Activated B cell treated with CpG ODN at 0.5 μM for 24 hours (primary cell): ENCODE measurements around the gene PDLIM5. TPM values are rescaled to one million over a fixed set of nuclear protein-coding genes. Genes with fewer than 3 reads are reported as not detected.

Experiments used
- ATAC-seq: fragments of 200-7000 bp; cut with Tn5 transposase; one replicate; pipeline ENCODE4 v1.10.0; 2021; ENCODE audit warnings: low read depth, mild to moderate bottlenecking, moderate library complexity
- CTCF ChIA-PET: fragments of 350-600 bp; sonication (Branson Sonifier 250); formaldehyde crosslinking; loops from one replicate; lab custom pipeline; 2021; ENCODE audit warnings: antibody characterized with exemption; lab: Charles Lee
- POLR2A ChIA-PET: fragments of 350-600 bp; sonication (Branson Sonifier 250); formaldehyde crosslinking; loops from one replicate; lab custom pipeline; 2021; ENCODE audit warnings: antibody characterized with exemption; lab: Charles Lee
- DNase-seq: peaks from one replicate; pipeline ENCODE4 v3.0.0; 2022
- H3K27ac Mint-ChIP-seq: one replicate; pipeline ENCODE4 v1.8.0; 2020; ENCODE audit warnings: mixed read lengths
- H3K27me3 Mint-ChIP-seq: one replicate; pipeline ENCODE4 v1.8.0; 2021; ENCODE audit warnings: mixed read lengths
- H3K36me3 Mint-ChIP-seq: one replicate; pipeline ENCODE4 v1.8.0; 2021; ENCODE audit warnings: low read depth, mixed read lengths
- H3K4me1 Mint-ChIP-seq: one replicate; pipeline ENCODE4 v1.8.0; 2021; ENCODE audit warnings: mixed read lengths
- H3K4me3 Mint-ChIP-seq: one replicate; pipeline ENCODE4 v1.8.0; 2020; ENCODE audit warnings: mild to moderate bottlenecking, mixed read lengths
- H3K9me3 Mint-ChIP-seq: one replicate; pipeline ENCODE4 v1.8.0; 2020; ENCODE audit warnings: mixed read lengths
- intact Hi-C: fragments of 100-400 bp; cut with micrococcal nuclease; formaldehyde crosslinking; loops from one replicate; pipeline ENCODE4 v1.15.1; 2024
- total RNA-seq: library from RNA; stranded (reverse); gene quantifications from 2 replicates; pipeline ENCODE4 v1.2.3, GENCODE V29; 2022
- TF ChIP-seq, protein P1 (sequence below): fragments of 200-600 bp; IDR thresholded peaks from one replicate; pipeline ENCODE4 v1.8.0; 2022; ENCODE audit warnings: antibody characterized with exemption, mild to moderate bottlenecking

PDLIM5 gene
- total RNA-seq, 1 donor from 2014 or later, result 36.5 TPM

DNA sequence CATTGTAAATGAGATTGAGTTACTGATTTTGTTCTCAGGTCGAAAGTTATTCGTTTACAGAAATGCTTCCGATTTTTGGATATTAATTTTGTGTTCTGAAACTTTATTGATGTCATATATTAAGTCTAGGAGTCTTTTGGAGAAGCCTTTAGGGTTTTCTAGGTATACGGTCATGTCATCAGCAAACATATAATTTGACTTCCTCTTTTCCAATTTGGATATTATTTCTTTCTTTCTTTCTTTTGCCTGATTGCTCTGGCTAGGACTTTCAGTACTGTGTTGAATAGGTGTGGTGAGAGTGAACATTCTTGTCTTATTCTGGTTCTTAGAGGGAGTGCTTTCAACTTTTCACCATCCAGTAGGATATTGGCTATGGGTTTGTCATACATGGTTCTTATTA lies 35.4 kb upstream of the PDLIM5 start:
- Mint-ChIP-seq H3K36me3 (no peaks in the 10 kb centered on the region), H3K9me3 (peaks cover 1% of the 10 kb centered on the region), H3K4me1 (no peaks in the 10 kb centered on the region), H3K27ac (no peak overlapping the region), H3K27me3 (peaks cover 31% of the 10 kb centered on the region), H3K4me3 (no peak overlapping the region)
- POLR2A ChIA-PET, result no interaction called here
- no peak for DNase-seq
- intact Hi-C loops, result no loop called here
- ATAC-seq, result no peak
- TF ChIP-seq, protein P1, sequence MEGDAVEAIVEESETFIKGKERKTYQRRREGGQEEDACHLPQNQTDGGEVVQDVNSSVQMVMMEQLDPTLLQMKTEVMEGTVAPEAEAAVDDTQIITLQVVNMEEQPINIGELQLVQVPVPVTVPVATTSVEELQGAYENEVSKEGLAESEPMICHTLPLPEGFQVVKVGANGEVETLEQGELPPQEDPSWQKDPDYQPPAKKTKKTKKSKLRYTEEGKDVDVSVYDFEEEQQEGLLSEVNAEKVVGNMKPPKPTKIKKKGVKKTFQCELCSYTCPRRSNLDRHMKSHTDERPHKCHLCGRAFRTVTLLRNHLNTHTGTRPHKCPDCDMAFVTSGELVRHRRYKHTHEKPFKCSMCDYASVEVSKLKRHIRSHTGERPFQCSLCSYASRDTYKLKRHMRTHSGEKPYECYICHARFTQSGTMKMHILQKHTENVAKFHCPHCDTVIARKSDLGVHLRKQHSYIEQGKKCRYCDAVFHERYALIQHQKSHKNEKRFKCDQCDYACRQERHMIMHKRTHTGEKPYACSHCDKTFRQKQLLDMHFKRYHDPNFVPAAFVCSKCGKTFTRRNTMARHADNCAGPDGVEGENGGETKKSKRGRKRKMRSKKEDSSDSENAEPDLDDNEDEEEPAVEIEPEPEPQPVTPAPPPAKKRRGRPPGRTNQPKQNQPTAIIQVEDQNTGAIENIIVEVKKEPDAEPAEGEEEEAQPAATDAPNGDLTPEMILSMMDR, result no peak
- CTCF ChIA-PET, result no interaction called here

DNA sequence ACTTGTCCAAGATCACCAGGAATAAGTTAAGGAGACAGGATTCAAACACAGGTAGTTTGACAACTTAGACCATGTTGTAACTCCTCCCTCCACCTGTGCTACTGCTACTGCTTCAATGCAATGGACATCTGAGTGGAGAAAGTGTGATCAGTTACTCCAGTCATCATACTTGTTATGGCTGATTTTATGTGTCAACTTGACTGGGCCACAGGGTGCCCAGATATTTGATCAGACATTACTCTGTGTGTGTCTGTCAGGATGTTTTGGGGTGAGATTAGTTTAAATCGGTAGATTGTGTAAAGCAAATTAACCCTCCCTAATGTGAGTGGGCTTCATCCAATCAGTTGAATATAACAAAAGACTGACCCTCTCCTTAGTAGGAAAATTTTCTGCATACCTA lies 34.8 kb upstream of the PDLIM5 start:
- Mint-ChIP-seq H3K4me1 (no peaks in the 10 kb centered on the region), H3K36me3 (no peaks in the 10 kb centered on the region), H3K27ac (no peak overlapping the region), H3K9me3 (peaks cover 1% of the 10 kb centered on the region), H3K4me3 (no peak overlapping the region), H3K27me3 (peaks cover 32% of the 10 kb centered on the region)
- DNase-seq, result no peak
- no peak for ATAC-seq
- CTCF ChIA-PET, result no interaction called here
- intact Hi-C loops, result no loop called here
- TF ChIP-seq, protein P1, result no peak
- POLR2A ChIA-PET, result no interaction called here

DNA sequence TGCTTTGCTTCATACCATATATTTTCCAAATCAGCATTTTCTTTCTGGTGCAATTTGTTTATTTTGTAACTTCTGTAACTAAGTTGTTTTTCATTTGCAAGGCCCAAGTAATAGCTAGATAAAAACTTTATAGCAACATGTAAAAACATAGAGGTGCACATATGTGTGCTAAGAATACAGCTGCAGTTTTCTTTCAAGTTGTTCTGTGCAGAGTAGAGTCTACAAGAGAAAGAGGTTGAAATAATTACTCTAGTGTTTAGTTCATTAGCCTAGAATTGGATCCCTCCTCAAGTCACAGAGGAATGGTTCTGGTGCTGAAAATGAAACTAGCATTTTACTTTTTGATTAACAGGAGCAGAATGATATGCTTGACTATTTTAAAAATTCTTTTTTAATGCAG lies 32.2 kb upstream of the PDLIM5 start:
- no peak for DNase-seq
- Mint-ChIP-seq H3K4me1 (no peaks in the 10 kb centered on the region), H3K4me3 (no peak overlapping the region), H3K27me3 (peaks cover 14% of the 10 kb centered on the region), H3K9me3 (peaks cover 4% of the 10 kb centered on the region), H3K36me3 (no peaks in the 10 kb centered on the region), H3K27ac (no peak overlapping the region)
- ATAC-seq, result no peak
- ChIA-PET POLR2A (no interaction called here), CTCF (no interaction called here)
- intact Hi-C loops, result no loop called here
- TF ChIP-seq, protein P1, result no peak

DNA sequence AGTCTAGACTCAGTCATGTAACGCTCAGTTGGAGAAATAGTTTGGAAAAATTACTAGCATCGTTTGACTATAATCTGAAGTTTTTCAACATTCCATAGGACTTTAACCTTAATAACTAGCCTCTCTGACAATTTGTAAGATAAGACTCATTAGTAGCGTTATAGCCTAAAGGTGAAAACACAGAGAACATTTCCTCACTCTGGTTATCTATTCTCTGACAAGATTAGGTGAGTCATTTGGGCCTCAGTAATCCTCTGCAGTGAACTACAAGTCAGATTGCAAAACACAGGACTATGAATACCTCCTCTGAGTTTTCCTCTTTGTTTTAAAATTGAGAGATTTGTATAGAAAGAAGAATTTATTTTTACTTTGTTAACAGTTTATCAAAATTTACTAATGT lies 31.8 kb upstream of the PDLIM5 start:
- TF ChIP-seq, protein P1, result no peak
- Mint-ChIP-seq H3K4me3 (no peak overlapping the region), H3K27ac (no peak overlapping the region), H3K9me3 (peaks cover 4% of the 10 kb centered on the region), H3K27me3 (peaks cover 17% of the 10 kb centered on the region), H3K36me3 (no peaks in the 10 kb centered on the region), H3K4me1 (no peaks in the 10 kb centered on the region)
- ChIA-PET CTCF (no interaction called here), POLR2A (no interaction called here)
- intact Hi-C loops, result no loop called here
- ATAC-seq (no peak), DNase-seq (no peak)

DNA sequence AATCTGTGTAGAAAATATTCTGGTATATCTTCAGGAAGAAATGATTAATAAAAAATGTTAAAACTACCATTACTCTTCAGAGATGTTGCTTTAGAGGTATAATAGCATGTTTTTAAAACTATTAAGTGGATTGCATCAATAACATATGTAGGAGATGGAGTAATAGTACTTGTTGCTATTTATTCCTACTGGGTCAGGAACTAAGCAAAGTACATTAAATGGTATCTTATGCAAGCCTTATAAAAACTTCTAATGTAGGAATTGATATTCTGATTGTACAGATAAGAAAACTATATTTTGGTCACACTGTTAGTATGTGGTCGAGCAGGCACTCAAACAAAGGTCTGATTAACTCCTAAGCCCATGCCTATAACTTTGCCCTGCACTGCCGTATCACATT lies 31.4 kb upstream of the PDLIM5 start:
- intact Hi-C loops, result no loop called here
- H3K27ac Mint-ChIP-seq, result no peak overlapping the region
- no peaks in the 10 kb centered on the region for H3K36me3 Mint-ChIP-seq
- H3K27me3 Mint-ChIP-seq, result peaks cover 17% of the 10 kb centered on the region
- ChIA-PET CTCF (no interaction called here), POLR2A (no interaction called here)
- TF ChIP-seq, protein P1, result no peak
- ATAC-seq (no peak), DNase-seq (no peak)
- H3K4me3 Mint-ChIP-seq, result no peak overlapping the region
- H3K9me3 Mint-ChIP-seq, result peaks cover 5% of the 10 kb centered on the region
- H3K4me1 Mint-ChIP-seq, result no peaks in the 10 kb centered on the region
